GM12864 (cell line): ENCODE data around the gene GATA2.

Experiments
- DNase-seq: peaks from one replicate; pipeline ENCODE4 v3.0.0-alpha.2; 2011; ENCODE audit warnings: low read depth
- H3K4me3 ChIP-seq: 2 replicates; pipeline ENCODE4 v1.5.1; 2011; ENCODE audit warnings: mild to moderate bottlenecking, low read depth, low read length, control low read depth
- TF ChIP-seq, protein P1 (sequence below): IDR thresholded peaks from 2 replicates; pipeline ENCODE4 v1.5.1; 2011; ENCODE audit warnings: low read depth, mild to moderate bottlenecking, moderate library complexity, low read length, control low read depth, inconsistent platforms; ENCODE audit errors: missing control alignments

Gene GATA2

DNA sequence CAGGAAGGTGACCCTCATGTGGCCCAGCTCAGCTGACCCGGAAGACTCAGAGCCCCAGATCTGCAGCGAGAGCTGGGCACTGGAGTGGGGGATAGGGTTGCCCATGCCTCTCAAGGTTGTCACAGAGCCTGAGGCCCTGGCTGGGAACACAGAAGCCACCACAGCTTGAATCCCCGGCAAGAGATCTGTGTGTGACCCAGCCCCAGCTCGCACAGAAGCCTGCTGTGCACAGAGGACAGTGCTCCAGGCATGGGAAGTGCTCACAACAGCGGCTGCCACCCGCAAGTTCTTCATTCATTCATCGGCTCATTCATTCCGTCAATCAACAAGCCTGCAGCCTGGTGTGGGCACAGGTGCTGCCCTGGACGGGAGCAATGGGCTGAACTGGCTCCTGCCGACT lies 62.7 kb downstream of the GATA2 start:
- no peak for DNase-seq
- H3K4me3 ChIP-seq = no peak overlapping the region
- TF ChIP-seq, protein P1, sequence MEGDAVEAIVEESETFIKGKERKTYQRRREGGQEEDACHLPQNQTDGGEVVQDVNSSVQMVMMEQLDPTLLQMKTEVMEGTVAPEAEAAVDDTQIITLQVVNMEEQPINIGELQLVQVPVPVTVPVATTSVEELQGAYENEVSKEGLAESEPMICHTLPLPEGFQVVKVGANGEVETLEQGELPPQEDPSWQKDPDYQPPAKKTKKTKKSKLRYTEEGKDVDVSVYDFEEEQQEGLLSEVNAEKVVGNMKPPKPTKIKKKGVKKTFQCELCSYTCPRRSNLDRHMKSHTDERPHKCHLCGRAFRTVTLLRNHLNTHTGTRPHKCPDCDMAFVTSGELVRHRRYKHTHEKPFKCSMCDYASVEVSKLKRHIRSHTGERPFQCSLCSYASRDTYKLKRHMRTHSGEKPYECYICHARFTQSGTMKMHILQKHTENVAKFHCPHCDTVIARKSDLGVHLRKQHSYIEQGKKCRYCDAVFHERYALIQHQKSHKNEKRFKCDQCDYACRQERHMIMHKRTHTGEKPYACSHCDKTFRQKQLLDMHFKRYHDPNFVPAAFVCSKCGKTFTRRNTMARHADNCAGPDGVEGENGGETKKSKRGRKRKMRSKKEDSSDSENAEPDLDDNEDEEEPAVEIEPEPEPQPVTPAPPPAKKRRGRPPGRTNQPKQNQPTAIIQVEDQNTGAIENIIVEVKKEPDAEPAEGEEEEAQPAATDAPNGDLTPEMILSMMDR = no peak

DNA sequence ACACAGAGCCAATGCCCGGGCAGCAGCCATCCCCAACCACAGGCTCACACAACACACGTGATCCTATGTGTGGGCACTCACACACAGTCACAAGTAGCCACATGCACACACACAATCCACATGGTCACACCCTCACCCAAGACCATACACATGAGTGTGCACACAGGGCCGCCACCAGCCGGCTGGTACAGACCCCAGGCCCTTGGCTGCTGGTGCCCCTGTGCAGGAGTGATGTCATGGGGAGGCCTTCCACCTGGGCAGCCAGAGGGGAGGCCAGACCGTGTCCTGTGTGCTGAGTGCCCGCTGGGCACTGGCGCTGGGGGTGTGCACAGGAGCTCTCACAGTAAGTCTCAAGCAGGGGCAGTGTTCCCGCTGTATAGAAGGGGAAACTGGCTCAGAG lies 63.2 kb downstream of the GATA2 start:
- TF ChIP-seq, protein P1 = no peak
- DNase-seq = no peak
- H3K4me3 ChIP-seq = no peak overlapping the region
